Loucy (cell line): ENCODE results near the gene ZC3H18.

ENCODE experiments used
- H2AFZ ChIP-seq: fragments of 200-600 bp; sonication (generic); 2 replicates; pipeline ENCODE4 v1.6.0; 2016; ENCODE audit warnings: antibody characterized with exemption, mild to moderate bottlenecking, low read length, moderate library complexity
- H3F3A ChIP-seq: fragments of 200-600 bp; 2 replicates; pipeline ENCODE4 v1.6.0; 2016; ENCODE audit warnings: antibody characterized with exemption, low read depth, mild to moderate bottlenecking
- H3K27me3 ChIP-seq: fragments of 200-600 bp; sonication (generic); 2 replicates; pipeline ENCODE4 v1.6.1; 2014; ENCODE audit warnings: low read length, mild to moderate bottlenecking; ENCODE audit not compliant: insufficient read depth, poor library complexity, severe bottlenecking
- H3K36me3 ChIP-seq: fragments of 200-600 bp; sonication (generic); 2 replicates; pipeline ENCODE4 v1.6.1; 2016; ENCODE audit warnings: low read length; ENCODE audit not compliant: insufficient read depth
- H3K4me1 ChIP-seq: fragments of 200-600 bp; sonication (generic); 2 replicates; pipeline ENCODE4 v1.5.1; 2014; ENCODE audit warnings: low read length, mild to moderate bottlenecking; ENCODE audit not compliant: insufficient read depth, poor library complexity, severe bottlenecking
- H3K4me2 ChIP-seq: fragments of 200-600 bp; sonication (generic); 2 replicates; pipeline ENCODE4 v1.6.0; 2014; ENCODE audit warnings: antibody characterized with exemption, low read length, low read depth, mild to moderate bottlenecking; ENCODE audit not compliant: poor library complexity, severe bottlenecking
- H3K4me3 ChIP-seq: fragments of 200-600 bp; sonication (generic); 2 replicates; pipeline ENCODE4 v1.5.1; 2014; ENCODE audit warnings: low read length, mild to moderate bottlenecking, mixed read lengths; ENCODE audit not compliant: poor library complexity, severe bottlenecking
- H3K79me2 ChIP-seq: fragments of 200-600 bp; sonication (generic); 2 replicates; pipeline ENCODE4 v1.6.1; 2014; ENCODE audit warnings: low read length; ENCODE audit not compliant: insufficient read depth
- H3K9ac ChIP-seq: fragments of 200-600 bp; sonication (generic); 2 replicates; pipeline ENCODE4 v1.6.0; 2014; ENCODE audit warnings: mild to moderate bottlenecking, low read depth, low read length, moderate library complexity; ENCODE audit not compliant: poor library complexity, severe bottlenecking
- H3K9me2 ChIP-seq: fragments of 200-600 bp; sonication (generic); replicated peaks from 2 replicates; pipeline ENCODE4 v1.6.1; 2016; ENCODE audit warnings: low read depth, low read length, mixed read lengths
- H3K9me3 ChIP-seq: fragments of 200-600 bp; sonication (generic); 2 replicates; pipeline ENCODE4 v1.6.1; 2014; ENCODE audit warnings: mild to moderate bottlenecking, antibody characterized with exemption, low read length, low read depth; ENCODE audit not compliant: insufficient read depth
- H4K20me1 ChIP-seq: fragments of 200-600 bp; sonication (generic); 2 replicates; pipeline ENCODE4 v1.6.0; 2014; ENCODE audit warnings: antibody characterized with exemption, low read length, mild to moderate bottlenecking; ENCODE audit not compliant: insufficient read depth, poor library complexity, severe bottlenecking
- CTCF ChIP-seq: fragments of 200-600 bp; sonication (generic); conservative IDR thresholded peaks from 2 replicates; pipeline ENCODE4 v1.5.1; 2014; ENCODE audit warnings: mild to moderate bottlenecking, antibody characterized with exemption, low read length
- EZH2phosphoT487 ChIP-seq: fragments of 200-600 bp; IDR thresholded peaks from 2 replicates; pipeline ENCODE4 v1.6.1; 2018; ENCODE audit warnings: antibody characterized with exemption, mild to moderate bottlenecking, moderate library complexity, borderline replicate concordance

Gene ZC3H18

GRCh38 chr16:88585269-88585668 lies 15.1 kb downstream of the ZC3H18 start:
- no peaks in the 10 kb centered on the region for H3K4me1 ChIP-seq
- no peak for TF ChIP-seq EZH2phosphoT487
- no peak for TF ChIP-seq CTCF
- no peaks in the 10 kb centered on the region for H3F3A ChIP-seq
- H3K4me2 ChIP-seq: no peak overlapping the region
- no peaks in the 10 kb centered on the region for H3K9me2 ChIP-seq
- H2AFZ ChIP-seq: no peak overlapping the region
- peaks cover 27% of the 10 kb centered on the region; the same call in 1 of the 2 replicates for H3K79me2 ChIP-seq
- H4K20me1 ChIP-seq: peaks cover 6% of the 10 kb centered on the region
- H3K9ac ChIP-seq: no peak overlapping the region
- no peaks in the 10 kb centered on the region for H3K9me3 ChIP-seq
- H3K36me3 ChIP-seq: peaks cover 40% of the 10 kb centered on the region; the same call in 1 of the 2 replicates
- no peaks in the 10 kb centered on the region for H3K27me3 ChIP-seq
- H3K4me3 ChIP-seq: no peak overlapping the region

- H3K9ac ChIP-seq: no peak overlapping the region
- H3K9me3 ChIP-seq: no peaks in the 10 kb centered on the region
- peaks cover 4% of the 10 kb centered on the region for H4K20me1 ChIP-seq
- H3K4me2 ChIP-seq: no peak overlapping the region
- H3F3A ChIP-seq: no peaks in the 10 kb centered on the region
- H3K36me3 ChIP-seq: peaks cover 40% of the 10 kb centered on the region; the same call in 1 of the 2 replicates
- TF ChIP-seq CTCF (no peak), EZH2phosphoT487 (no peak)
- no peak overlapping the region for H3K4me3 ChIP-seq
- H3K79me2 ChIP-seq: peaks cover 22% of the 10 kb centered on the region; the same call in 1 of the 2 replicates
- H3K9me2 ChIP-seq: no peaks in the 10 kb centered on the region
- no peaks in the 10 kb centered on the region for H3K4me1 ChIP-seq
- no peaks in the 10 kb centered on the region for H3K27me3 ChIP-seq
- no peak overlapping the region for H2AFZ ChIP-seq
Measured at GRCh38 chr16:88585927-88586581, 15.9 kb downstream of the ZC3H18 start.

- TF ChIP-seq EZH2phosphoT487 (no peak), CTCF (no peak)
- Histone ChIP-seq H3K9me3 (no peaks in the 10 kb centered on the region), H3K9me2 (no peaks in the 10 kb centered on the region), H3F3A (no peaks in the 10 kb centered on the region), H3K9ac (no peak overlapping the region), H3K4me2 (no peak overlapping the region), H3K27me3 (no peaks in the 10 kb centered on the region), H3K4me3 (no peak overlapping the region), H3K79me2 (peaks cover 13% of the 10 kb centered on the region; the same call in 1 of the 2 replicates), H2AFZ (no peak overlapping the region), H3K4me1 (no peaks in the 10 kb centered on the region), H3K36me3 (peaks cover 39% of the 10 kb centered on the region; the same call in 1 of the 2 replicates), H4K20me1 (peaks cover 2% of the 10 kb centered on the region)
Measured at GRCh38 chr16:88588148-88588547, 17.9 kb downstream of the ZC3H18 start.
